Osteoblast (primary cell): ENCODE results near the gene IPO11. TPM values are rescaled to one million over a fixed set of nuclear protein-coding genes. Genes with fewer than 3 reads are reported as not detected.

Experiments
- DNase-seq: peaks from one replicate; pipeline ENCODE4 v3.0.0; 2011; ENCODE audit warnings: low spot score, mixed read lengths; ENCODE audit not compliant: insufficient read length; ENCODE audit errors: missing footprints
- H2AFZ ChIP-seq: 2 replicates; pipeline ENCODE4 v1.6.0; 2011; ENCODE audit warnings: mild to moderate bottlenecking, low read length
- H3K27ac ChIP-seq: 2 replicates; pipeline ENCODE4 v1.5.1; 2011; ENCODE audit warnings: mild to moderate bottlenecking, low read depth, low read length, moderate library complexity
- H3K27me3 ChIP-seq: 2 replicates; pipeline ENCODE4 v1.6.0; 2012; ENCODE audit warnings: mild to moderate bottlenecking, control low read depth, inconsistent platforms, low read length, moderate library complexity; ENCODE audit not compliant: insufficient read depth
- H3K36me3 ChIP-seq: 2 replicates; pipeline ENCODE4 v1.5.1; 2011; ENCODE audit warnings: mild to moderate bottlenecking, low read length, control low read depth, moderate library complexity; ENCODE audit not compliant: insufficient read depth
- H3K4me1 ChIP-seq: 2 replicates; pipeline ENCODE4 v1.5.1; 2011; ENCODE audit warnings: mild to moderate bottlenecking, low read length, control low read depth, moderate library complexity; ENCODE audit not compliant: insufficient read depth
- H3K4me2 ChIP-seq: 2 replicates; pipeline ENCODE4 v1.6.0; 2011; ENCODE audit warnings: mild to moderate bottlenecking, low read length; ENCODE audit not compliant: insufficient read depth
- H3K4me3 ChIP-seq: fragments of 200-600 bp; sonication (generic); 3 replicates; pipeline ENCODE4 v1.5.1; 2012; ENCODE audit warnings: mild to moderate bottlenecking, low read length, inconsistent platforms; ENCODE audit not compliant: insufficient read depth
- H3K79me2 ChIP-seq: 2 replicates; pipeline ENCODE4 v1.6.0; 2012; ENCODE audit warnings: mild to moderate bottlenecking, low read length, control low read depth, inconsistent platforms; ENCODE audit not compliant: insufficient read depth
- H3K9me3 ChIP-seq: 2 replicates; pipeline ENCODE4 v1.5.1; 2011; ENCODE audit warnings: low read depth, low read length, control low read depth
- H4K20me1 ChIP-seq: 2 replicates; pipeline ENCODE4 v1.6.0; 2012; ENCODE audit warnings: mild to moderate bottlenecking, low read length, control low read depth; ENCODE audit not compliant: insufficient read depth
- CTCF ChIP-seq: IDR thresholded peaks from 2 replicates; pipeline ENCODE4 v1.5.1; 2011; ENCODE audit warnings: mild to moderate bottlenecking, low read depth, low read length, moderate library complexity; ENCODE audit errors: extremely low read depth
- total RNA-seq: library from RNA; depleted of rRNA; stranded (reverse); fragments of >200 nt; gene quantifications from 2 replicates; pipeline ENCODE4 v1.2.3, GENCODE V29; 2012

Gene IPO11
- total RNA-seq, 1 donor: 24.2 TPM

DNA sequence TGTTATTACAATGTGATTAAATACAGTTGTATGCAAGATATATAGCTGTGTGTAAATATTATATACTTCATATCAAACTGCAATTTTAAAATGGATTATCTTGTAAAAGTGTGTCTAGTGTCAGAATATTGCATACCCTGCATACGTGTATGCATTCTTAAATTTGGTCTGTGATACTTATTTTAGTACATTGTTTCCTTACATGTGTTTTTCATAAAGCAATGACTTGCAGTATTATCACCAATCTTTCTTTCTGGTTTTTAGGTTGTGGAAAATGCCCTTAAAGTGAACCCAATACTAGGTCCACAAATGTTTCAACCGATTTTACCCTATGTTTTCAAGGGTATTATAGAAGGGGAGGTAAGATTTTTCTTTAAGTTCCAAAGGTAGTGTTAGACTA is 137.5 kb downstream of the IPO11 start:
- no peak for TF ChIP-seq CTCF
- no peak for DNase-seq
- Histone ChIP-seq H3K9me3 (no peaks in the 10 kb centered on the region), H3K4me3 (no peak overlapping the region), H3K36me3 (peaks cover 5% of the 10 kb centered on the region), H4K20me1 (no peaks in the 10 kb centered on the region), H3K27me3 (no peaks in the 10 kb centered on the region), H3K27ac (no peak overlapping the region), H3K4me1 (no peaks in the 10 kb centered on the region), H2AFZ (no peak overlapping the region), H3K4me2 (no peak overlapping the region), H3K79me2 (no peaks in the 10 kb centered on the region)

- Histone ChIP-seq H3K4me1 (no peaks in the 10 kb centered on the region), H2AFZ (no peak overlapping the region), H3K4me2 (no peak overlapping the region), H3K79me2 (no peaks in the 10 kb centered on the region), H3K9me3 (no peaks in the 10 kb centered on the region), H3K4me3 (no peak overlapping the region), H3K27ac (no peak overlapping the region), H3K36me3 (peaks cover 3% of the 10 kb centered on the region), H3K27me3 (no peaks in the 10 kb centered on the region), H4K20me1 (no peaks in the 10 kb centered on the region)
- no peak for DNase-seq
- no peak for TF ChIP-seq CTCF
These were observed 143.4 kb downstream of the IPO11 start for GRCh38 chr5:62555930-62556329.

DNA sequence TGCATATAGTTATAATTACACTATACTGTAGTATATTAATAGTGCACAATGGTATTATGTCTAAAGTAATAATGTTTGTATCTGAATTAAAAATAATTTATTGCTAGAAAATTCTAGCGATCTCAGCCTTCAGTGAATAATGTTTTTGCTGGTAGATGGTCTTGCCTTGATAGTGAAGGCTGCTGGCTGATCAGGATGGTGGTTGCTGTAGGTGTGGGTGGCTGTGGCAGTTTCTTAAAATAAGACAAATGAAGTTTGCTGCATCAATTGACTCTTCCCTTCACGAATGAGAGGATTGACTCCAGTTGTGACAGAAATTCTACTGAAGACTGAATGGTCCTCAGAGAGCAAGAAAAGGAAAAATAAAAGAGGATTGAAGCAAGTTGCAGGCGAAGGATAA is 146.4 kb downstream of the IPO11 start:
- Histone ChIP-seq H3K4me2 (no peak overlapping the region), H3K36me3 (peaks cover 3% of the 10 kb centered on the region), H3K9me3 (no peaks in the 10 kb centered on the region), H2AFZ (no peak overlapping the region), H3K79me2 (no peaks in the 10 kb centered on the region), H3K4me1 (no peaks in the 10 kb centered on the region), H3K27ac (no peak overlapping the region), H4K20me1 (no peaks in the 10 kb centered on the region), H3K4me3 (no peak overlapping the region), H3K27me3 (no peaks in the 10 kb centered on the region)
- no peak for TF ChIP-seq CTCF
- DNase-seq: no peak

DNA sequence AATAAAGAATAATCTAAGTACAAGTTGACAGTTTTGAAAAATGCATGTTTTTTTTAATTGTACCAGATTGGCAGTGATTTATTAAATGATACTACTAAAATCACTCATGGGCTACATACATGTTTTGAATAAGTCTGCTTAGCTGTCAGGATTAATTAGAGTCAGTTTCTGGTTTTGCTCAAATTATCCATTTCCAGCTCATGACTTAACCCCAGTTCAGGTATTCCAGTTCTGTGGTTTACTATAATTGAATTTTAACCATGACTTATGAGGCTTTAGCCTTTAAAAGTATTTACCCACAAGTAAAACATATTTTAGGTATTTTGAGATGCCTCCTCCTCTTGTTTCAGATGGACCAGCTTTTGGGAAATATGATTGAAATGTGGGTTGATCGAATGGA is 148.2 kb downstream of the IPO11 start:
- H3K27ac ChIP-seq: no peak overlapping the region

More for the DNA sequence above, 148.2 kb downstream of the IPO11 start:
- Histone ChIP-seq H3K79me2 (no peaks in the 10 kb centered on the region), H2AFZ (no peak overlapping the region), H3K4me1 (no peaks in the 10 kb centered on the region), H3K9me3 (no peaks in the 10 kb centered on the region), H4K20me1 (no peaks in the 10 kb centered on the region), H3K4me3 (no peak overlapping the region), H3K36me3 (peaks cover 3% of the 10 kb centered on the region), H3K27me3 (no peaks in the 10 kb centered on the region), H3K4me2 (no peak overlapping the region)
- no peak for DNase-seq
- TF ChIP-seq CTCF: no peak
